HG03064 (cell line): ENCODE results near the gene WNK3.
"Not testable (repeated sequence)": the region's sequence is repeated elsewhere in the genome, so short reads cannot be mapped to it uniquely, and the experiment has no call there.

ENCODE experiments used
- ATAC-seq: cut with Tn5 transposase; IDR thresholded peaks from one replicate; pipeline ENCODE4 v1.9.1; 2021; ENCODE audit warnings: low read depth; ENCODE audit not compliant: unreplicated experiment

WNK3 gene

GRCh38 chrX:54357414-54358377 is at the start of gene WNK3:
WNK3 (minus strand) TSS chrX:54358046.
- no peak for ATAC-seq

- no peak for ATAC-seq
Measured at GRCh38 chrX:54407266-54407665, 49.4 kb upstream of the WNK3 start.

DNA sequence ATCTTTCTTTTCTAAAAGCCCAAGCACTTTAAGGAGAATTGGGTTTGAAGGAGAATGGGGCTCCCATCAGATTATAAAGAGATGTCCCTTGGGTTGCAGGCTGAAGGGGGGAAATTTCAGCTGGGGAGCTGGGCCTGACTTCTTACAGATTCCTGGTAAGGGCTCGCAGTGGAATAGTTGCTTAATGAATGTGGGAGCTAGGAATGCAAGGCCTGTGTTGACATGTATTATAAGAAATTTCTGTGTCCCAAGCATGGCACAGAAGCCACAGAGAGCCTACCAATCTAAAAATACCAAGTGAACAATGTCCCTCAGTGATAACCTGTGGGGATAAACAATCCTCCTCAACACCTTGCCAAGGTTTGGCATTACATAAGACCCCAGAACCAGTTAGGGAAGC is 39.3 kb upstream of the WNK3 start:
- no peak for ATAC-seq

DNA sequence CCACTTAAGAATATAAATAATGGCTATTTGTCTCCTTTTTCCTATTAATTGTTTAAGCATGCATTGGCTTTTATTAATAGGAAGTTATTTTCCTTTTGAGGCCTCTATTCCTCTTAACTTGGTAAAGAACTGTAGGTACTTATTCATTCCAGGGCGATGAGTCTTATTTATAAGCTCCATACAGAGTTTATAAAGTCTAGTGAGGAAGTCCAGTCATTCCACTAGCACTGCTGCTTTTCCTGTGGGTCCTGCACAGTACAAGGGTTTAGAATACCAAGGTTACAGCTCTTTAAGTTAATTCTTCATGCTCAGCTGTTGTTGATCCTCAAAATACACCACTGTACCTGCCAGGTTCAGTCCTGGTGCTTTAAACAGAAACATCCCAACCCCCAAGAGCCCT is 28.5 kb upstream of the WNK3 start:
- no peak for ATAC-seq

DNA sequence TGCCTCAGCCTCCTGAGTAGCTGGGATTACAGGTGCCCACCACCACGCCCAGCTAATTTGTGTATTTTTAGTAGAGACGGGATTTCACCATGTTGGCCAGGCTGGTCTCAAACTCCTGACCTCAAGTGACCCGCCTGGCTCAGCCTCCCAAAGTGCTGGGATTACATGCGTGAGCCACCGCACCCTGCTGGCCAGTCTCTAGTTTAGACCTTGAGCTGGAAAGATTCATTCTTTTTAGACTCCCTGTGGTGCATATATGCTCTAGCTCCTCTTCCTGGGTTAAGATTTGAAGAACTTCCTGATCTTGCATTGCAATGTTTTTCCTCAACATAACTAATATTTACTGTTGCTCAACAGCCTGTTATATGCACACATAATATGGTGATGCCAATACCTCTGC is 26.8 kb upstream of the WNK3 start:
- ATAC-seq: not testable (repeated sequence)

GRCh38 chrX:54359408-54359807 is 1.6 kb upstream of the WNK3 start:
- ATAC-seq: no peak

DNA sequence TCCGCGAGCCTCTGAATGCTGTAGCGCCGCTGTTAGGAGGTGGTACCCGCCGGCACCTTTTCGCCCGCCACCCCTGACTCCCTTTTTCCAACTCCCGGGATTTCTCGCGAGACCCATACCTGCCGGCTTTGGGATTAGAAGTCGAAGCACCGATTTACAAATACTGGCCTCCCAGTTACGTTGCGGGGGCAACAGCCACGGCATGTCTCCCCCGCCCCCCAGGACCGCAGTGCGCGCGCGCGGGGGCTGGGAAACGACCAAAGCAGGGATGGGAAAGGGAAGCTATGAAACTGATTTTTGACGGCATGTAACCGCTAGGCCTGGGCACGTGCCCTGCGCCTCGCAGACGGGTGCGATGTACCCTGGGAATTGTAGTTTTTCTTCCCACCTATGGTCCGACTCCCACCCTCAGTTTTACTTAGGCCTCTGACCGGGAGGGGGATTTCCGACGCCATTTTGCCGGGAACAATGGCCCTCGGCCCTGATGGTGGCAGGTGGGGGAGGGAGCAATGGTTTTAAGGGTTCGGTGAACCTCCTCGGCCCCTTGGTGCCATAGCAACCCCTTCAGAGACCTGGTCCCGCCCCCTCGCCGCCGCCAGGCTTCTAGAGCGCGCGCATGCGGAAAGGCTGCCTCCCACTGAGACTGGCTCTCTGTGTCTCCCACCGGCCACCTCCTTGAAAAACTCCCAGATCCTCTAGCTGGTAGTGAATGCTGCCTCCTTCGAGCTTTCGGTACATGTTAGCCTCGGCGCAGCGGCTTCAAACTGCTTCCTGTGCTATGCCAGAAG is 772 bp upstream of the WNK3 start:
- no peak for ATAC-seq

- ATAC-seq: no peak
Measured at GRCh38 chrX:54352677-54353076, 5.2 kb downstream of the WNK3 start.

- ATAC-seq: not testable (repeated sequence)
Measured at GRCh38 chrX:54337383-54337782, 20.5 kb downstream of the WNK3 start.

GRCh38 chrX:54325077-54325476 is 32.8 kb downstream of the WNK3 start:
- ATAC-seq: no peak

- no peak for ATAC-seq
Measured at GRCh38 chrX:54320067-54320466, 37.8 kb downstream of the WNK3 start.

- ATAC-seq: no peak
Measured at GRCh38 chrX:54306379-54306778, 51.5 kb downstream of the WNK3 start.

DNA sequence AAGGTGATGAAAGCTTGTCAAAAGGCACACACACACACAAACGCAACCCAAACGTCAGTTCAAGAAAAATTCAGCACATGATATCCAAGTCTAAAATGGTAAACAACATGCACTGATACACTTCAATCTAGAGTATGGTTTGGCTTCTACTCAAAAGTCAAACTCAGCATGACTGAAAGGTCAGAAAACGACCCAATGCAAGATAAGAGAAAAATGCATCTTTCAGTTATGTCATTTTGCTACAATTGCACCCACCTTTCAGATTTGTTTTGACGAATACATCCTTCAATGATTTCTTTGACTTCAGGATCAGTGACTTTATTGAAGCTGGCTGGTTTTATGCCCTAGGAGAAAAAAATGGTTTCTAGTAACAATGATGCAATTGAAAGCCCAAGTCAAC is 56.3 kb downstream of the WNK3 start:
- ATAC-seq: no peak

DNA sequence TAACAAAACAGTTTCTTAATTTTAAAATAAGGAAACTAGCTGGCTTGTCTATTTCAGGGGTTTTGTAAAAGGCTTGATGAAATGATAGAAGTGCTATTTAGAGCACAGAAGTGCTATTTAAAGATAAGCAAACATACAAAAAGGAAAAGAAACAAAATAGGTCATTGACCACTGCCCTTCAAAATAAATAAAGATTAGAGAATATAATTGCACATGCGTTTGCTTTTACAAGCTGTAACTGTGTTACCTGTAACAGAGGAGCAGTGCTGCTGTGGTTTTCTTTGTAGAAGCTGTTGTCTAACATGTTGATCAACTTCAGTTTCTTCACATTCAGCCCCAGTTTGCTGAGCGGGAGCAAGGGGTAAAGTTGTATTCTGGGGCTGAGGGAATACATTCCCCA is 63.5 kb downstream of the WNK3 start:
- no peak for ATAC-seq

DNA sequence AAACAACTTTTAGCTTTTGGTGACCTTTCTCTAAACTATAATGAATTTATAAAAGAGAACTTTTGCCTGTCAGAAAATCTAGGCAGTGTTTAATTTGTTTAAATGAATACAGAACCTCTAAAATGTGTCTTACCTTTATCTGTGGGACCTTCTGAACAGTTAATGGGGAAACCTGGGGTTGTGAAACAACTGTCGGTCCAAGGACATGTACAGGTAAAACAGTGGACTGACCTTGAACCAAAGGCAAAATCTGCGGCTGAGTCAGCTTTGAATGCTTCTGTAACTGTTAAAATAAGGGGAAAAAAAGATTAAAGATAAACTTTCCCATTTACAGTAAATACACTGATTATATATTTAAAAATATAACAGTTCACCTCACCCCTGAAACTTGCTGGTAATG is 65.1 kb downstream of the WNK3 start:
- no peak for ATAC-seq

DNA sequence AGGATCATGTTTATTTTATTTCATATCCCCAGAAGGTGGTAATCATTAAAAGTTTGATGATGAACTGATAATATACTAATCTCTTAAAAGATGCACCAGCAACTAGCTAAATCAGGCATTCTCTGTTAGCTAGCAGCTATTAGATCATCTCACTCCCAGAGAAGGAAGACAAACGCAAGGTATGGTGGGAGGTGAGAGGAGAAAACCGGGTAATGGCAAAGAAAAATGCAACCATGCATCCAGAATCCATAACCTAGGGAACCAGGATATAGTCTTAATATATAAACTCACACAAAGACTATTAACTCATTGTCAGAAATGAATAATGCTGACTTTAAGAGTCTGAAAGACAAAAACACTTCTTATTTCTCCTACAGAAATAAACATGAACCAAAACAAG is 66.1 kb downstream of the WNK3 start:
- no peak for ATAC-seq

DNA sequence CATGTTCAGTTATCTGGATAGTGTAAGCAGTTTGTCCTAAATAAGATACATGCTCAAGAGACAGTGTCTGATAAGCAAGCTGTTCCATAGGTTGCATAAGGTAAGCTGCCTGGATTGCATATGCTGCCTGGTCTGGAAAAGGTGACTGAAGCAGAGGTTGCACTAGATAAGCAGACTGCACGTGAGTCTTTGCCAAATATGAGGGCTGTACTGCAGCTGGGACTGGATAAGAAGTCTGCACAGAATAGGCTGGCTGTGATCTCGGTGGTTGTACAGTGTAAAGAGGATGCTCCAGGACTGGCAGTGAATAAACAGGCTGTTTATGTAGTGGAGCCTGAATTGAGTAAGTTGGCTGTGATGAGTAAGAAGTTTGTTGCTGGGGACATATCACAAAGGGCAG is 68.9 kb downstream of the WNK3 start:
- ATAC-seq: no peak

DNA sequence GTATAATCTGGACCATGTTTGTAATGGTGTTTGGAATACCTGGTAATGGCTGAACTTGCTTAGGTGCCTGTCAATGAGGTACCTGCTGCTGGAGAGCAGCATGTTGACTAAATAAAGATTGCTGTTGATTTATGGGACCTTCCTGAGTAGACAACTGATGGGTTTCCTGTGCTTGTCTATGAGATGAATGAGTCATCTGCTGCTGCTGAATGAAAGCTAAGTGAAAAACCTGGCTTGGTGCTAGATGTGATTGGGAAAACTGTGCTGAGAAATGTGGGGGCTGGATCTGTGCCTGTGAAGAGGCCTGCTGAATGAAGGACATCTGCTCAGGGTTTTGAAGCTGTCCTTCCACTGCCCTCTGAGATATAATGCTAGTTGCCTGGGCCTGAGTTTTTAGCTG is 69.6 kb downstream of the WNK3 start:
- ATAC-seq: no peak

- no peak for ATAC-seq
Measured at GRCh38 chrX:54281676-54282075, 76.2 kb downstream of the WNK3 start.

GRCh38 chrX:54280466-54280865 is 77.4 kb downstream of the WNK3 start:
- ATAC-seq: no peak

DNA sequence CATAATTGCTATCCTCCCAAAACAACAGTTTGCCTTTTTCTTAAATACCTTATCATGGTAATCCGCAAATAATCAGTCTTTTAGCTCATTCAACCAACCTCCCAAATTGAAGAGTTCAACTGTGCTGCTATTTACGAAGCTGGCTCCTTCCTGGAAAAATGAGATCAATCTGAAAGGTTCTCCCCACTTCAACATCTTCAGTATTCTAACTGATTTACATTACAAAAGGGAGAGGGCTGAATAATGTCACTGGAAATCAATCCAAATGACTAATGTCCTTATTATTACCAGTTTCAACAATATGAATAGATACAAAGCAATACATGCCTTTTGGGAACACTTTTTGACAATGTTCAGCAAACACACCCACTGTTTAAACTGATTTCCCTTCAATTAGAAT is 86.2 kb downstream of the WNK3 start:
- no peak for ATAC-seq

- ATAC-seq: no peak
Measured at GRCh38 chrX:54248309-54248708, 109.5 kb downstream of the WNK3 start.
